Heart right ventricle (tissue), 12 donors: ENCODE data around the gene NEU1. TPM values are rescaled to one million over a fixed set of nuclear protein-coding genes. Genes with fewer than 3 reads are reported as not detected.

Experiments
- polyA plus RNA-seq, 2 donors: library from polyadenylated mRNA; stranded (reverse); fragments of 200-250 nt; gene quantifications; one replicate each; pipeline ENCODE4 v1.2.3, GENCODE V29; 2013
- total RNA-seq, 10 donors: library from RNA; stranded (reverse); fragmentation: NEBNext Ultra II Directional in 3 of 10; extraction: Animal tissue kit (Norgen Biotek cat#: 25700) in 3 of 10; gene quantifications; one replicate each; pipeline versions ENCODE4 v1.2.1 to v1.2.4, GENCODE V29; 2021 to 2023
- donor health status: ischemic (EF 13 %, LVEDD 7.1; RV severe dilation, severe dysfunction).
- donor health status: healthy with polysubstance abuse.
- donor health status: DM: no; HTN: yes; CAD: no.
- donor health status: DM: no; HTN: no; CAD: no.
- donor health status: ischemic (EF 25% LVEDD 6.9; RV normal size, moderate dysfunction).
- donor health status: ischemic (EF 25% LVEDD 5.7; RV mildly dilated, moderate dysfunction).
- donor health status: healthy.
- donor health status: nonischemic (EF 11% LVEDD 7.7; RV severe dilation, severe dysfunction).
- donor health status: DM: yes; HTN: yes; CAD: no.
- donor health status: PGD.
- donor health status: ischemic (EF 29% LVEDD 5.4; RV normal size, mild dysfunction).
- donor health status: nonischemic (EF 23%, LVEDD 6.1; RV moderate dilation, normal function).

The NEU1 gene
- total and polyA plus RNA-seq, 12 donors: 15.7 to 48.0 (median 22.3) TPM

Other genes starting within 250 kb of the NEU1 start
Only the 30 nearest of the 36 such genes appear.
- gene GPANK1, start 197.8 kb downstream of the NEU1 start, total RNA-seq: 10 to 100 TPM; 14.5 to 23.8 (median 18.3) TPM
- gene GPANK1, start 197.8 kb downstream of the NEU1 start, polyA plus RNA-seq: 10 to 100 TPM; 15.4 to 17.8 TPM
- 100 to 1,000 TPM; 101 to 153 (median 115) TPM for gene CSNK2B, start 196.7 kb downstream of the NEU1 start, total RNA-seq
- 100 to 1,000 TPM; 109 to 199 TPM for gene CSNK2B, start 196.7 kb downstream of the NEU1 start, polyA plus RNA-seq
- 1 to 10 TPM; 2.4 to 6.7 (median 3.8) TPM for gene LY6G5B, start 192.8 kb downstream of the NEU1 start, total RNA-seq
- 1 to 10 TPM; 3.6 to 7.3 TPM for gene LY6G5B, start 192.8 kb downstream of the NEU1 start, polyA plus RNA-seq
- gene LY6G5C, start 181.8 kb downstream of the NEU1 start, total RNA-seq: 1 to 10 TPM; 1.2 to 3.5 (median 1.9) TPM
- gene LY6G5C, start 181.8 kb downstream of the NEU1 start, polyA plus RNA-seq: 1 to 10 TPM; 2.0 to 2.6 TPM
- 10 to 100 TPM; 24.3 to 40.3 (median 28.7) TPM for gene ABHD16A, start 159.5 kb downstream of the NEU1 start, total RNA-seq
- gene ABHD16A, start 159.5 kb downstream of the NEU1 start, polyA plus RNA-seq: 10 to 100 TPM; 28.0 to 45.2 TPM
- not detected for gene LY6G6F, start 156.0 kb downstream of the NEU1 start, total RNA-seq
- gene LY6G6F, start 156.0 kb downstream of the NEU1 start, polyA plus RNA-seq: not detected
- gene LY6G6D, start 147.5 kb downstream of the NEU1 start, total RNA-seq: not detected
- not detected for gene LY6G6D, start 147.5 kb downstream of the NEU1 start, polyA plus RNA-seq
- gene LY6G6C, start 141.1 kb downstream of the NEU1 start, total RNA-seq: not detected
- gene LY6G6C, start 141.1 kb downstream of the NEU1 start, polyA plus RNA-seq: not detected
- under 1 TPM in 7 of 10 donors, not detected in 3; 0.11 to 0.97 (median 0.27) TPM for gene MPIG6B, start 139.4 kb downstream of the NEU1 start, total RNA-seq
- under 1 TPM; 0.13 to 0.37 TPM for gene MPIG6B, start 139.4 kb downstream of the NEU1 start, polyA plus RNA-seq
- gene DDAH2, start 133.5 kb downstream of the NEU1 start, total RNA-seq: 10 to 100 TPM; 35.2 to 61.6 (median 51.5) TPM
- 100 to 1,000 TPM in 1 of 2 donors, 10 to 100 TPM in 1; 96.4 to 117 TPM for gene DDAH2, start 133.5 kb downstream of the NEU1 start, polyA plus RNA-seq
- gene CLIC1, start 126.3 kb downstream of the NEU1 start, total RNA-seq: 100 to 1,000 TPM in 2 of 10 donors, 10 to 100 TPM in 8; 64.5 to 219 (median 87.9) TPM
- gene CLIC1, start 126.3 kb downstream of the NEU1 start, polyA plus RNA-seq: 100 to 1,000 TPM in 1 of 2 donors, 10 to 100 TPM in 1; 51.1 to 400 TPM
- 1 to 10 TPM in 8 of 10 donors, under 1 TPM in 2; 0.89 to 4.3 (median 2.6) TPM for gene MSH5, start 122.8 kb downstream of the NEU1 start, total RNA-seq
- 1 to 10 TPM in 1 of 2 donors, under 1 TPM in 1; 0.97 to 6.1 TPM for gene MSH5, start 122.8 kb downstream of the NEU1 start, polyA plus RNA-seq
- 1 to 10 TPM in 1 of 10 donors, under 1 TPM in 6, not detected in 3; 0.52 to 1.2 (median 0.72) TPM for gene SAPCD1, start 100.2 kb downstream of the NEU1 start, total RNA-seq
- gene SAPCD1, start 100.2 kb downstream of the NEU1 start, polyA plus RNA-seq: 1 to 10 TPM in 1 of 2 donors, under 1 TPM in 1; 0.36 to 1.9 TPM
- 10 to 100 TPM in 9 of 10 donors, 1 to 10 TPM in 1; 10.0 to 28.3 (median 20.8) TPM for gene VWA7, start 85.5 kb downstream of the NEU1 start, total RNA-seq
- 1 to 10 TPM; 2.2 to 6.6 TPM for gene VWA7, start 85.5 kb downstream of the NEU1 start, polyA plus RNA-seq
- 10 to 100 TPM; 22.4 to 43.4 (median 29.5) TPM for gene VARS1, start 67.1 kb downstream of the NEU1 start, total RNA-seq
- gene VARS1, start 67.1 kb downstream of the NEU1 start, polyA plus RNA-seq: 10 to 100 TPM; 26.5 to 44.0 TPM
- gene LSM2, start 55.9 kb downstream of the NEU1 start, total RNA-seq: 10 to 100 TPM; 18.9 to 27.6 (median 23.0) TPM
- 10 to 100 TPM; 17.5 to 52.0 TPM for gene LSM2, start 55.9 kb downstream of the NEU1 start, polyA plus RNA-seq
- 1 to 10 TPM; 1.1 to 2.9 (median 1.9) TPM for gene HSPA1L, start 47.5 kb downstream of the NEU1 start, total RNA-seq
- 1 to 10 TPM in 1 of 2 donors, under 1 TPM in 1; 0.80 to 1.4 TPM for gene HSPA1L, start 47.5 kb downstream of the NEU1 start, polyA plus RNA-seq
- gene HSPA1A, start 47.3 kb downstream of the NEU1 start, total RNA-seq: 100 to 1,000 TPM; 202 to 679 (median 259) TPM
- gene HSPA1A, start 47.3 kb downstream of the NEU1 start, polyA plus RNA-seq: 100 to 1,000 TPM; 113 to 166 TPM
- 100 to 1,000 TPM; 126 to 258 (median 169) TPM for gene HSPA1B, start 35.1 kb downstream of the NEU1 start, total RNA-seq
- gene HSPA1B, start 35.1 kb downstream of the NEU1 start, polyA plus RNA-seq: 100 to 1,000 TPM in 1 of 2 donors, 10 to 100 TPM in 1; 16.9 to 122 TPM
- gene SLC44A4, start 16.2 kb upstream of the NEU1 start, total RNA-seq: under 1 TPM in 2 of 10 donors, not detected in 8; 0.14 to 0.24 TPM
- gene SLC44A4, start 16.2 kb upstream of the NEU1 start, polyA plus RNA-seq: under 1 TPM in 1 of 2 donors, not detected in 1; 0.03 TPM
- 10 to 100 TPM in 9 of 10 donors, 1 to 10 TPM in 1; 6.4 to 18.7 (median 14.2) TPM for gene EHMT2, start 34.9 kb upstream of the NEU1 start, total RNA-seq
- gene EHMT2, start 34.9 kb upstream of the NEU1 start, polyA plus RNA-seq: 10 to 100 TPM; 13.2 to 21.7 TPM
- gene ZBTB12, start 39.3 kb upstream of the NEU1 start, total RNA-seq: 1 to 10 TPM; 1.5 to 4.9 (median 2.8) TPM
- 1 to 10 TPM; 2.0 TPM for gene ZBTB12, start 39.3 kb upstream of the NEU1 start, polyA plus RNA-seq
- gene C2, start 64.9 kb upstream of the NEU1 start, total RNA-seq: 10 to 100 TPM in 2 of 10 donors, 1 to 10 TPM in 8; 2.0 to 63.0 (median 4.2) TPM
- gene C2, start 64.9 kb upstream of the NEU1 start, polyA plus RNA-seq: 1 to 10 TPM; 1.1 to 1.7 TPM
- 10 to 100 TPM in 1 of 10 donors, 1 to 10 TPM in 9; 2.8 to 24.4 (median 4.7) TPM for gene CFB, start 83.3 kb upstream of the NEU1 start, total RNA-seq
- 10 to 100 TPM in 1 of 2 donors, 1 to 10 TPM in 1; 6.6 to 15.8 TPM for gene CFB, start 83.3 kb upstream of the NEU1 start, polyA plus RNA-seq
- 10 to 100 TPM; 38.2 to 52.8 (median 45.7) TPM for gene NELFE, start 96.2 kb upstream of the NEU1 start, total RNA-seq
- gene NELFE, start 96.2 kb upstream of the NEU1 start, polyA plus RNA-seq: 10 to 100 TPM; 36.5 to 70.4 TPM
- 10 to 100 TPM; 21.8 to 45.5 (median 32.2) TPM for gene SKIC2, start 96.4 kb upstream of the NEU1 start, total RNA-seq
- gene SKIC2, start 96.4 kb upstream of the NEU1 start, polyA plus RNA-seq: 10 to 100 TPM; 37.8 to 67.4 TPM
- gene DXO, start 109.3 kb upstream of the NEU1 start, total RNA-seq: 10 to 100 TPM in 8 of 10 donors, 1 to 10 TPM in 2; 8.4 to 15.7 (median 13.2) TPM
- 10 to 100 TPM; 13.6 to 23.4 TPM for gene DXO, start 109.3 kb upstream of the NEU1 start, polyA plus RNA-seq
- 100 to 1,000 TPM in 2 of 10 donors, 10 to 100 TPM in 8; 35.4 to 367 (median 60.7) TPM for gene C4A, start 119.2 kb upstream of the NEU1 start, total RNA-seq
- gene C4A, start 119.2 kb upstream of the NEU1 start, polyA plus RNA-seq: 10 to 100 TPM; 30.1 to 36.9 TPM
- 100 to 1,000 TPM in 2 of 10 donors, 10 to 100 TPM in 8; 32.6 to 357 (median 60.3) TPM for gene C4B, start 152.0 kb upstream of the NEU1 start, total RNA-seq
- gene C4B, start 152.0 kb upstream of the NEU1 start, polyA plus RNA-seq: 10 to 100 TPM; 33.8 to 72.6 TPM
- gene CYP21A2, start 175.6 kb upstream of the NEU1 start, total RNA-seq: 1 to 10 TPM in 2 of 10 donors, under 1 TPM in 3, not detected in 5; 0.26 to 1.9 (median 0.62) TPM
- gene CYP21A2, start 175.6 kb upstream of the NEU1 start, polyA plus RNA-seq: under 1 TPM; 0.19 to 0.73 TPM